Duodenal mucosa (tissue), 2 donors: ENCODE data around the gene GPC3.

Experiments
- H3K27ac ChIP-seq: one replicate; pipeline ENCODE4 v1.7.0; 2013; ENCODE audit warnings: low read depth, low read length
- H3K27me3 ChIP-seq, 2 donors: one replicate each; pipeline ENCODE4 v1.7.0; 2013; ENCODE audit warnings: low read length in 2 of 2, control low read depth in 1 of 2; ENCODE audit not compliant: insufficient read depth in 2 of 2, control insufficient read depth in 1 of 2
- H3K36me3 ChIP-seq, 2 donors: one replicate each; pipeline ENCODE4 v1.7.0; 2013; ENCODE audit warnings: low read length in 2 of 2, control low read depth in 1 of 2; ENCODE audit not compliant: insufficient read depth in 2 of 2, control insufficient read depth in 1 of 2
- H3K4me1 ChIP-seq, 2 donors: one replicate each; pipeline ENCODE4 v1.7.0; 2013; ENCODE audit warnings: low read length in 2 of 2, control low read depth in 1 of 2; ENCODE audit not compliant: insufficient read depth in 2 of 2, control insufficient read depth in 1 of 2
- H3K4me3 ChIP-seq, 2 donors: one replicate each; pipeline ENCODE4 v1.7.0; 2013; ENCODE audit warnings: low read length in 2 of 2, low read depth in 1 of 2
- H3K9ac ChIP-seq, 2 donors: one replicate each; pipeline ENCODE4 v1.7.0; 2013; ENCODE audit warnings: low read length in 2 of 2, low read depth in 1 of 2
- H3K9me3 ChIP-seq, 2 donors: one replicate each; pipeline ENCODE4 v1.7.0; 2013; ENCODE audit warnings: low read length in 2 of 2, control low read depth in 1 of 2; ENCODE audit not compliant: control insufficient read depth in 1 of 2

Gene GPC3

GRCh38 chrX:133610056-133610455 is 375.3 kb downstream of the GPC3 start:
- H3K4me1 ChIP-seq = peaks cover 0 to 7% of the 10 kb centered on the region in 2 donors
- H3K9me3 ChIP-seq = peaks cover 0 to 3% of the 10 kb centered on the region in 2 donors
- no peak overlapping the region for H3K9ac ChIP-seq
- H3K27ac ChIP-seq = no peak overlapping the region
- H3K36me3 ChIP-seq = no peaks in the 10 kb centered on the region
- H3K4me3 ChIP-seq = no peak overlapping the region
- H3K27me3 ChIP-seq = no peaks in the 10 kb centered on the region

GRCh38 chrX:133609166-133609565 is 376.2 kb downstream of the GPC3 start:
- Histone ChIP-seq H3K9me3 (peaks cover 0 to 3% of the 10 kb centered on the region in 2 donors), H3K27me3 (no peaks in the 10 kb centered on the region), H3K4me1 (peaks cover 0 to 7% of the 10 kb centered on the region in 2 donors), H3K9ac (no peak overlapping the region), H3K36me3 (no peaks in the 10 kb centered on the region), H3K27ac (no peak overlapping the region), H3K4me3 (no peak overlapping the region)

GRCh38 chrX:133608406-133608805 is 377.0 kb downstream of the GPC3 start:
- Histone ChIP-seq H3K27me3 (no peaks in the 10 kb centered on the region), H3K27ac (no peak overlapping the region), H3K9me3 (no peaks in the 10 kb centered on the region), H3K4me1 (peaks cover 0 to 7% of the 10 kb centered on the region in 2 donors), H3K9ac (no peak overlapping the region), H3K4me3 (no peak overlapping the region), H3K36me3 (no peaks in the 10 kb centered on the region)

- Histone ChIP-seq H3K9me3 (no peaks in the 10 kb centered on the region), H3K27ac (no peak overlapping the region), H3K9ac (no peak overlapping the region), H3K36me3 (no peaks in the 10 kb centered on the region), H3K27me3 (no peaks in the 10 kb centered on the region), H3K4me1 (peaks cover 0 to 7% of the 10 kb centered on the region in 2 donors), H3K4me3 (no peak overlapping the region)
Observed at GRCh38 chrX:133607419-133608348, 377.7 kb downstream of the GPC3 start.

GRCh38 chrX:133606990-133607389 is 378.4 kb downstream of the GPC3 start:
- H3K9ac ChIP-seq = no peak overlapping the region
- no peak overlapping the region for H3K27ac ChIP-seq
- no peaks in the 10 kb centered on the region for H3K36me3 ChIP-seq

GRCh38 chrX:133604801-133605200 is 380.6 kb downstream of the GPC3 start:
- Histone ChIP-seq H3K9ac (no peak overlapping the region), H3K4me1 (peaks cover 0 to 7% of the 10 kb centered on the region in 2 donors), H3K9me3 (no peaks in the 10 kb centered on the region), H3K27ac (no peak overlapping the region), H3K36me3 (no peaks in the 10 kb centered on the region), H3K27me3 (no peaks in the 10 kb centered on the region), H3K4me3 (no peak overlapping the region)

More at GRCh38 chrX:133606990-133607389, 378.4 kb downstream of the GPC3 start:
- peaks cover 0 to 7% of the 10 kb centered on the region in 2 donors for H3K4me1 ChIP-seq
- no peaks in the 10 kb centered on the region for H3K27me3 ChIP-seq
- no peaks in the 10 kb centered on the region for H3K9me3 ChIP-seq
- H3K4me3 ChIP-seq = no peak overlapping the region

GRCh38 chrX:133602881-133603280 is 382.5 kb downstream of the GPC3 start:
- H3K9me3 ChIP-seq = no peaks in the 10 kb centered on the region
- no peak overlapping the region for H3K27ac ChIP-seq
- peaks cover 0 to 5% of the 10 kb centered on the region in 2 donors for H3K4me1 ChIP-seq
- H3K9ac ChIP-seq = no peak overlapping the region
- no peaks in the 10 kb centered on the region for H3K27me3 ChIP-seq
- H3K36me3 ChIP-seq = no peaks in the 10 kb centered on the region
- H3K4me3 ChIP-seq = no peak overlapping the region

- Histone ChIP-seq H3K27me3 (no peaks in the 10 kb centered on the region), H3K9ac (no peak overlapping the region), H3K9me3 (no peaks in the 10 kb centered on the region), H3K4me3 (no peak overlapping the region), H3K27ac (no peak overlapping the region), H3K36me3 (no peaks in the 10 kb centered on the region), H3K4me1 (no peaks in the 10 kb centered on the region)
Observed at GRCh38 chrX:133601116-133601515, 384.3 kb downstream of the GPC3 start.

- Histone ChIP-seq H3K27me3 (no peaks in the 10 kb centered on the region), H3K27ac (no peak overlapping the region), H3K36me3 (no peaks in the 10 kb centered on the region), H3K4me1 (no peaks in the 10 kb centered on the region), H3K9ac (no peak overlapping the region), H3K4me3 (no peak overlapping the region), H3K9me3 (no peaks in the 10 kb centered on the region)
Observed at GRCh38 chrX:133600536-133600935, 384.9 kb downstream of the GPC3 start.

GRCh38 chrX:133598601-133599335 is 386.6 kb downstream of the GPC3 start:
- H3K27ac ChIP-seq = no peak overlapping the region
- H3K4me1 ChIP-seq = no peaks in the 10 kb centered on the region
- H3K4me3 ChIP-seq = no peak overlapping the region
- H3K27me3 ChIP-seq = no peaks in the 10 kb centered on the region
- no peaks in the 10 kb centered on the region for H3K9me3 ChIP-seq
- no peak overlapping the region for H3K9ac ChIP-seq
- H3K36me3 ChIP-seq = no peaks in the 10 kb centered on the region
